OCI-LY7 (cell line): ENCODE results near the gene PQBP1. TPM values are rescaled to one million over a fixed set of nuclear protein-coding genes. Genes with fewer than 3 reads are reported as not detected.

Experiments
- BruUV-seq: library from RNA; stranded (reverse); fragments of 400-500 nt; replicated peaks from 2 replicates; lab custom pipeline; 2021; lab: Mats Ljungman, UMichigan
- CTCF ChIA-PET: fragments of 300-600 bp; sonication (Branson Sonifier 250); formaldehyde crosslinking; loops from one replicate; lab custom pipeline; 2022; ENCODE audit warnings: antibody characterized with exemption; ENCODE audit not compliant: unreplicated experiment; lab: Charles Lee
- POLR2A ChIA-PET: fragments of 300-600 bp; sonication (Branson Sonifier 250); formaldehyde crosslinking; loops from one replicate; lab custom pipeline; 2022; ENCODE audit warnings: antibody characterized with exemption; lab: Charles Lee
- DNase-seq: peaks from one replicate; pipeline ENCODE4 v3.0.0-alpha.2; 2015; ENCODE audit warnings: low spot score
- H2AFZ ChIP-seq: fragments of 200-600 bp; sonication (generic), shearing (Covaris generic); 2 replicates; pipeline ENCODE4 v1.6.1; 2014; ENCODE audit warnings: mild to moderate bottlenecking, antibody characterized with exemption, low read length, moderate library complexity
- H3K27ac ChIP-seq: fragments of 200-600 bp; sonication (generic); 2 replicates; pipeline ENCODE4 v1.5.1; 2014; ENCODE audit warnings: mixed run types, low read depth, mild to moderate bottlenecking, moderate library complexity, low read length, inconsistent platforms; ENCODE audit not compliant: poor library complexity, severe bottlenecking
- H3K36me3 ChIP-seq: fragments of 200-600 bp; sonication (generic); 2 replicates; pipeline ENCODE4 v1.6.1; 2014; ENCODE audit warnings: mild to moderate bottlenecking, antibody characterized with exemption, low read length, moderate library complexity, mixed read lengths; ENCODE audit not compliant: insufficient read depth
- H3K4me1 ChIP-seq: fragments of 200-600 bp; sonication (generic); 2 replicates; pipeline ENCODE4 v1.5.1; 2014; ENCODE audit warnings: mild to moderate bottlenecking, low read length; ENCODE audit not compliant: insufficient read depth, poor library complexity, severe bottlenecking
- H3K4me2 ChIP-seq: fragments of 200-600 bp; sonication (generic); 2 replicates; pipeline ENCODE4 v1.6.1; 2014; ENCODE audit warnings: mild to moderate bottlenecking, low read length
- H3K4me3 ChIP-seq: fragments of 200-600 bp; sonication (generic); 2 replicates; pipeline ENCODE4 v1.5.1; 2014; ENCODE audit warnings: mild to moderate bottlenecking, low read depth, low read length; ENCODE audit not compliant: poor library complexity, severe bottlenecking
- H3K79me2 ChIP-seq: fragments of 200-600 bp; sonication (generic); 2 replicates; pipeline ENCODE4 v1.6.1; 2016; ENCODE audit warnings: low read depth, mild to moderate bottlenecking, low read length, moderate library complexity, mixed read lengths; ENCODE audit not compliant: insufficient read depth
- H3K9me2 ChIP-seq: fragments of 200-600 bp; sonication (generic); 2 replicates; pipeline ENCODE4 v1.6.1; 2016; ENCODE audit warnings: mild to moderate bottlenecking, low read length, mixed read lengths; ENCODE audit not compliant: insufficient read depth
- H3K9me3 ChIP-seq: fragments of 200-600 bp; sonication (generic); 2 replicates; pipeline ENCODE4 v1.6.1; 2014; ENCODE audit warnings: mild to moderate bottlenecking, mixed run types, low read length, mixed read lengths
- H4K20me1 ChIP-seq: fragments of 200-600 bp; sonication (generic); 2 replicates; pipeline ENCODE4 v1.6.1; 2014; ENCODE audit warnings: mild to moderate bottlenecking, antibody characterized with exemption, low read length, moderate library complexity, mixed read lengths; ENCODE audit not compliant: insufficient read depth
- CTCF ChIP-seq: fragments of 200-600 bp; sonication (generic); conservative IDR thresholded peaks from 2 replicates; pipeline ENCODE4 v1.5.1; 2014; ENCODE audit warnings: mild to moderate bottlenecking, antibody characterized with exemption, low read length, moderate library complexity, mixed read lengths
- EZH2phosphoT487 ChIP-seq: fragments of 200-600 bp; sonication (generic); IDR thresholded peaks from 2 replicates; pipeline ENCODE4 v1.6.1; 2018; ENCODE audit warnings: low read depth, borderline replicate concordance, mild to moderate bottlenecking, mixed run types, antibody characterized with exemption, low read length, moderate library complexity, mixed read lengths
- intact Hi-C: fragments of 100-400 bp; cut with micrococcal nuclease; formaldehyde crosslinking; loops from one replicate; pipeline ENCODE4 v1.10.0; 2022; ENCODE audit not compliant: unreplicated experiment
- total RNA-seq, 2 experiments: library from RNA; depleted of rRNA in 1 of 2; stranded (reverse); fragments of >200 nt in 1 of 2; shearing (Covaris generic) in 1 of 2; gene quantifications; 2 replicates each; pipeline ENCODE4 v1.2.3, GENCODE V29; 2014 to 2022

Gene PQBP1
- total RNA-seq, 2 experiments from 2014 or later, result 72.7 to 93.0 TPM

GRCh38 chrX:48909703-48910294 is 12.1 kb downstream of the PQBP1 start:
- CTCF ChIA-PET, result no interaction called here
- TF ChIP-seq EZH2phosphoT487, result no peak
- no peak for TF ChIP-seq CTCF

DNA sequence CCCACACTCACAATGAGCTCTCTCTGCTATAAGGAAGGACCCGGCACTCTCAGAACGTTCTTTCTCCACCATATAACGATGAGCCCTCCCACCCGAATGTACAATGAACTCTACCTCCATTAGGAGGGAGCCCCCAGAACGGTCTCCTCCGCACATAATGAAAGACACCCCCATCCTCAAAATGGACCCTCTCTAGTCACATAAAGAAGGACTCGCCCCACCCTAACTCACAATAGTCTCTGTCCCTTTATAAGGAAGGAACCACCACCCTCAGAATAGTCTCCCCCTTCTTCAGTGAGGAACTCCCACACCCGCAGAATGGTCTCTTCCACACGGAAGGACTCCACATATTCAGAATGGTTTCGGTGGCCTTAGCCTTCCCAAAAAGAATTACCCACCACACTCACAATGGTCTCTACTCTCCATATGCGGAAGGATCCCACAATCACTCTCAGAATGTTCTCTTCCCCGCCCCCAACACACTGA is 13.2 kb downstream of the PQBP1 start:
- peak overlapping the region; percentile 33; the same call in 1 of the 2 replicates for H2AFZ ChIP-seq

More at GRCh38 chrX:48909703-48910294, 12.1 kb downstream of the PQBP1 start:
- intact Hi-C loops, result no loop called here
- POLR2A ChIA-PET, result no interaction called here
- H4K20me1 ChIP-seq, result peaks cover 3% of the 10 kb centered on the region; the same call in 1 of the 2 replicates
- H2AFZ ChIP-seq, result no peak overlapping the region
- no TSS peak for BruUV-seq
- peak overlapping the region; percentile 93 for H3K4me2 ChIP-seq
- no peak for DNase-seq
- H3K27ac ChIP-seq, result no peak overlapping the region
- H3K4me3 ChIP-seq, result peak overlapping the region; percentile 96
- no peaks in the 10 kb centered on the region for H3K9me3 ChIP-seq
- H3K4me1 ChIP-seq, result peaks cover 27% of the 10 kb centered on the region
- peaks cover 18% of the 10 kb centered on the region; the same call in 1 of the 2 replicates for H3K79me2 ChIP-seq
- H3K9me2 ChIP-seq, result no peaks in the 10 kb centered on the region
- H3K36me3 ChIP-seq, result peaks cover 38% of the 10 kb centered on the region

More for the DNA sequence above, 13.2 kb downstream of the PQBP1 start:
- POLR2A ChIA-PET, result interaction anchor here (0.7 to 1.1 kb wide), 2 partner anchors 26 to 170 kb away, joined by 3 to 4 read pairs; no protein-coding TSS in a partner anchor
- peaks cover 49% of the 10 kb centered on the region for H3K36me3 ChIP-seq
- H3K9me2 ChIP-seq, result no peaks in the 10 kb centered on the region
- no TSS peak for BruUV-seq
- CTCF ChIA-PET, result interaction anchor here (0.5 kb wide), 1 partner anchor 94 kb away, joined by 3 read pairs; no protein-coding TSS in a partner anchor
- peak overlapping the region; percentile 70 for H3K27ac ChIP-seq
- TF ChIP-seq EZH2phosphoT487, result no peak
- no peak for TF ChIP-seq CTCF
- intact Hi-C loops, result no loop called here
- peaks cover 37% of the 10 kb centered on the region for H3K4me1 ChIP-seq
- peak overlapping the region; percentile 96 for H3K4me3 ChIP-seq
- peaks cover 29% of the 10 kb centered on the region for H3K79me2 ChIP-seq
- H4K20me1 ChIP-seq, result peaks cover 15% of the 10 kb centered on the region
- DNase-seq, result peak; percentile 60
- H3K4me2 ChIP-seq, result peak overlapping the region; percentile 93
- H3K9me3 ChIP-seq, result no peaks in the 10 kb centered on the region
